ENCODE results near the gene DNAJC25.

The DNAJC25 gene

GRCh38 chr9:111628411-111628810 lies 2.7 kb upstream of the DNAJC25 start:
- DNase-seq = no peak

GRCh38 chr9:111630182-111630963 lies 761 bp upstream of the DNAJC25 start:
- no peak for DNase-seq

- no peak for DNase-seq
These were observed 245 bp upstream of the DNAJC25 start for GRCh38 chr9:111630964-111631213.

- no peak for DNase-seq
These were observed 926 bp downstream of the DNAJC25 start for GRCh38 chr9:111632060-111632459.

- DNase-seq = no peak
These were observed 1.7 kb downstream of the DNAJC25 start for GRCh38 chr9:111632695-111633388.

- no peak for DNase-seq
These were observed 2.2 kb downstream of the DNAJC25 start for GRCh38 chr9:111633389-111633736.

- no peak for DNase-seq
These were observed 3.7 kb downstream of the DNAJC25 start for GRCh38 chr9:111634860-111635259.

GRCh38 chr9:111637421-111637950 lies 6.4 kb downstream of the DNAJC25 start:
- DNase-seq = no peak

- DNase-seq = no peak
These were observed 13.2 kb downstream of the DNAJC25 start for GRCh38 chr9:111644195-111644772.

- DNase-seq = no peak
These were observed 14.7 kb downstream of the DNAJC25 start for GRCh38 chr9:111645806-111646205.

- no peak for DNase-seq
These were observed 15.3 kb downstream of the DNAJC25 start for GRCh38 chr9:111646417-111646816.

GRCh38 chr9:111648066-111648465 lies 16.9 kb downstream of the DNAJC25 start:
- DNase-seq = no peak

GRCh38 chr9:111649016-111649415 lies 17.9 kb downstream of the DNAJC25 start:
- DNase-seq = no peak

- no peak for DNase-seq
These were observed 25.9 kb downstream of the DNAJC25 start for GRCh38 chr9:111657051-111657450.

GRCh38 chr9:111658943-111659342 lies 27.8 kb downstream of the DNAJC25 start:
- no peak for DNase-seq

- no peak for DNase-seq
These were observed 28.6 kb downstream of the DNAJC25 start for GRCh38 chr9:111659691-111660090.

- DNase-seq = peak; percentile 7
These were observed 30.1 kb downstream of the DNAJC25 start, which contains the start of gene GNG10 for GRCh38 chr9:111661150-111661801. TSS of gene GNG10 (plus strand) at chr9:111661605. CDS start at chr9:111661635, 30 bp downstream.

GRCh38 chr9:111661802-111662521 lies 30.8 kb downstream of the DNAJC25 start:
- peak; percentile 5 for DNase-seq

GRCh38 chr9:111662576-111663300 lies 31.6 kb downstream of the DNAJC25 start:
- DNase-seq = no peak

GRCh38 chr9:111663301-111663823 lies 32.2 kb downstream of the DNAJC25 start:
- no peak for DNase-seq

GRCh38 chr9:111668026-111668573 lies 37.0 kb downstream of the DNAJC25 start:
- no peak for DNase-seq

Measured in cortex of kidney (tissue), 1 donor.